GM19025 (cell line): Measurements from ENCODE around the gene FDXACB1.
A peak's percentile ranks its signal among the peaks of the same experiment; 100 is the strongest.

Experiments
- ATAC-seq: cut with Tn5 transposase; IDR thresholded peaks from one replicate; pipeline ENCODE4 v1.9.1; 2021; ENCODE audit warnings: mild to moderate bottlenecking, low read depth, moderate library complexity; ENCODE audit not compliant: unreplicated experiment

FDXACB1 gene

GRCh38 chr11:111845276-111846028, 33.5 kb downstream of the FDXACB1 start:
- no peak for ATAC-seq

GRCh38 chr11:111843661-111844060, 35.3 kb downstream of the FDXACB1 start:
- ATAC-seq: no peak

- peak; percentile 46 for ATAC-seq
Observed at GRCh38 chr11:111841370-111842053, 37.5 kb downstream of the FDXACB1 start.

GRCh38 chr11:111840143-111840542, 38.8 kb downstream of the FDXACB1 start:
- no peak for ATAC-seq

GRCh38 chr11:111838054-111838453, 40.9 kb downstream of the FDXACB1 start:
- ATAC-seq: no peak

- ATAC-seq: no peak
Observed at GRCh38 chr11:111837366-111837891, 41.5 kb downstream of the FDXACB1 start.

- ATAC-seq: peak; percentile 77
Observed at GRCh38 chr11:111836721-111837120, 42.2 kb downstream of the FDXACB1 start.

GRCh38 chr11:111836162-111836561, 42.8 kb downstream of the FDXACB1 start:
- no peak for ATAC-seq

- ATAC-seq: no peak
Observed at GRCh38 chr11:111835665-111836064, 43.3 kb downstream of the FDXACB1 start.

- ATAC-seq: no peak
Observed at GRCh38 chr11:111834432-111835163, 44.4 kb downstream of the FDXACB1 start.

GRCh38 chr11:111833524-111833923, 45.4 kb downstream of the FDXACB1 start:
- no peak for ATAC-seq

- ATAC-seq: peak; percentile 93
Observed at GRCh38 chr11:111829185-111829968, 49.6 kb downstream of the FDXACB1 start.

GRCh38 chr11:111826322-111826950, 52.5 kb downstream of the FDXACB1 start:
- ATAC-seq: no peak
